HG03095 (cell line): ENCODE data around the gene KIF12.
"Not testable (repeated sequence)": the region's sequence is repeated elsewhere in the genome, so short reads cannot be mapped to it uniquely, and the experiment has no call there.

ENCODE experiments used
- ATAC-seq: cut with Tn5 transposase; IDR thresholded peaks from one replicate; pipeline ENCODE4 v1.9.1; 2021; ENCODE audit warnings: moderate library complexity; ENCODE audit not compliant: unreplicated experiment

Gene KIF12

DNA sequence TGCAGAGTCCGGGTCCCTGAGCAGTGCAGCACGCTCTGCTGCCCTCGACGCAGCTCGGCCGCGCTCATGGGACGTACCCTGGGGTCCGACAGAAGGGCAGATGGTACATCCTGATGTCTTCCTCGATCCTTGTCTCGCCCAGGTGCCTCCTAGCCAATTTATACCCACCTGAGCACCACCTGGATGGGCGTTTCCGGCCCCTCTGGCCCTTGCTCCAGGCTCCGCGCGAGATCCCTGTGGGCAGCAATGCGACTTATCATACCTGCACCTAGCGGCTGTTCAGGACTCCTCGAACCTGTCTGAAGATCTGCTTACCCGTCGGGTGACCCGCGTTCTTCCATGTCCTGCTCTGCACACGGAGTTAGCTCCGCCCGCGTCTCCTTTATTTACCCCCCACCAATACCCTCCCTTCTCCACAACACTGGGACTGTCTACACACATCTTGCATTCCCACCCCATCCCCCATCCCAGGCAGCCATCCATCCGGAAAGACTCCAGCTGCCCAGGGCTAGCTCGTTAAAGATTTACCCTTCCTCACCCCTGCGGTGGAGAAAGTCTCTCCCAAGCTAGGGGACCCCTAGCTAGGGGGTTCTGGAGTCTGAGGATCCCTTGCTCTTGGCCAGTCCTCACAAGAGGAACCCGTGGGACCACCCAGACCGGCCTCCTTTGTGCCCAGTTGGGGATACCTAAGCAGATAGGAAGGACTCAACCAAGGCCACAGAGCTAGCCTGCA is at the start of gene KIF12:
Gene KIF12 (minus strand): TSS at position 357 of the 733 bp plus-strand sequence. CDS start 16 bp downstream, at position 341.
- no peak for ATAC-seq

DNA sequence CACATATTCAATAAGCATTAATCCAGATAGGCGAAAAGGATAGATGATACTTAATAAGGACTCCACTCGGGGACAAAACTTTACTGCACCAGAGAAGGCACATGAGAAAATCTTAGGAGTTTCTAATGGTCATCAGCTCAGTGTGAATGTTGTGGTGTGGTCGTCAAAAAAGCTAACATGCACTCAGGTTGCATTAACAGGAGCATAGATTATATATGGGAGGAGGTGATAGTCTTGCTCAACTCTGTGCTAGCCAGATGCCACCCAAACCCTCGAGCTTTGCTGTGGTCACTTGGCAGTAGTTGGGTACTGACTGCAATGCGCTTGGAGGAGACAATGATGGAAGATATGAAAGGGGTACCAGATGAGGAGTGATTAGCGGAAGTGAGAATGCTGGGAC is 47.6 kb upstream of the KIF12 start:
- no peak for ATAC-seq

DNA sequence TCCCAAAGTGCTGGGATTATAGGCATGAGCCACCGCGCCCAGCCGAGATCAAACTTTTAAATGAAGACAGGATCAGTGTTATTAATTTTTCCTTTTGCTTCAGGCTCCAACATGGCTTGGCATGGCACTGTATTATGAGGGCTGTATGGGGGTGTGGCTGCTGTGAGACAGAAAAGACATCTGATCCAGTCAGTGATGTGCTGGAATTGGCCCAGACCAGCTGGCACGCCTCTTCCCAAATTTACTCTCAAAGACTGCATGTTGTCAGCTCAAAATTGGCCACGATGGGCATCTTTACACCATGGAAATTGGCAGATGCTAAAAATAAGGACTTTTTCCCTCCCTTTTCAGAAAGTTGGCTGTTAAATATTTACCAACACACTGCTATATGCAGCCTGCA is 44.1 kb upstream of the KIF12 start:
- no peak for ATAC-seq

GRCh38 chr9:114141553-114142402 is 42.7 kb upstream of the KIF12 start:
- no peak for ATAC-seq

- no peak for ATAC-seq
Observed at GRCh38 chr9:114140850-114141249, 41.8 kb upstream of the KIF12 start.

DNA sequence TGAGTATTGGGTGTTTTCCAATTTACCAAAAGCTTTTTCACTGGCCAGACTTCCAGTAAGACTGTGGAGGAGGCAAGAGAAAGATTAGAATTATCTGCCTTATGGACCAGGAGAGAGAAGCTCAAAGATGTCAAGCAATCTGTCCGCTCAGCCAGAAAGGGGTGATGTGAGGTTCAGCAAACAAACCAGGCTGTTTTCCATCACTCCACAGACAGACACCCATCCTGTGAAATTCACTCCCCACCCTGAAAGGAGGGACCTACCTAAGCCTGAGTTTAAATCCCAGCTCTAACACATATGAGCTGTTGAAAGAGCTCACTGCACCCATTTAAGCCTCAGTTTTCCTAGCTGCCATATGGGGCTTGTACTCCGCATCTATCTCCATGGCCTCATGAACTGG is 41.3 kb upstream of the KIF12 start:
- no peak for ATAC-seq

DNA sequence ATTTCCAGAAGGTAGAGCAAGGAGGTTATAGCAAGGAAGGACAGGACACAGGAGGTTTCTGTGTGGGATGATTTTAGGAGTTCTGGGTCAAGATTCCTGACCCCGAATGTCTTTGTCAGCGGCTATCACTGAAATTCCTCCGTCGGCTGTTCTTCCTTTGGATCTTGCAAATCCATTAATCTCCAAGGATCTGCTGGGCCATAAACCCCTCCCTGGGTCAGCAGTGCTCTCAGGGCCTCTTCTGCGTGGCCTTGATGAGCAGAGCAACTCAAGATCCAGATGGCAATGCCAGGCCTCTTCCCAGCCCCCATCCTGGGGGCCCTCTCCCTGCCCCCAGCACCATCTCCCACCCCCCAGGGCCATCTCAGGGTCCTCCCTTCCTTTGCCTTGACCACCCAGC is 40.0 kb upstream of the KIF12 start:
- ATAC-seq: no peak

- no peak for ATAC-seq
Observed at GRCh38 chr9:114138552-114138971, 39.5 kb upstream of the KIF12 start.

- no peak for ATAC-seq
Observed at GRCh38 chr9:114137831-114138230, 38.7 kb upstream of the KIF12 start.

- ATAC-seq: no peak
Observed at GRCh38 chr9:114134827-114135396, 35.8 kb upstream of the KIF12 start.

- no peak for ATAC-seq
Observed at GRCh38 chr9:114132550-114132918, 33.4 kb upstream of the KIF12 start.

GRCh38 chr9:114131808-114132549 is 32.9 kb upstream of the KIF12 start:
- ATAC-seq: no peak

DNA sequence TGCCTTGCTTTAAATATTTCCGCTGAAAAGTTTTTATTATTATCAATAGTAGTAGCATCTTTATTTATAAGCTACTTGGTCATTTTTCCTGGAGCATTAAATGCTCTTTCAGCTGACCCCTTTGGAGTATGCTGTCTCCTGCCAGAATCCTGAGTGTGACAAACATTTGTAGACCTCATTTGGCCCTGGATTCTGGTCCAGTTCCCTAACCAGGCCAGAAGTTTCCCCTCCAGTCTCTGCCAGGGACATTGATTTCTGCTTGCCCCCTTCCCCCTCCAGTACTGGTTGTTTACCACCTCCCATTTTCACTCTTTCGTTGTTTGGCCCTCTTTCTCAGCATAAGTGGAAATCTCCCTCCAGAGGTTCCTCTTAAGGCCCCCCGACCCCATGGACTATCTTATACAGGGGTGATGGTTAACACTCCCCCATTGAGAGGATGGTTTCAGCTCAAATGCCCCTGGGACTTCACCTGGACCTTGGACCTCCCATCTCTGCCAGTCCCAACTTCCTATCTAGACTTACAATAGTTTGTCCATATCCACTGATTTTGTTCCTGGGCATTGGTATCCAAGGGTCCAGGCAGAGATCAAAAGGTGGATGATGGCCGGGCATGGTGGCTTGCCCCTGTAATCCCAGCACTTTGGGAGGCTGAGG is 31.7 kb upstream of the KIF12 start:
- ATAC-seq: no peak

DNA sequence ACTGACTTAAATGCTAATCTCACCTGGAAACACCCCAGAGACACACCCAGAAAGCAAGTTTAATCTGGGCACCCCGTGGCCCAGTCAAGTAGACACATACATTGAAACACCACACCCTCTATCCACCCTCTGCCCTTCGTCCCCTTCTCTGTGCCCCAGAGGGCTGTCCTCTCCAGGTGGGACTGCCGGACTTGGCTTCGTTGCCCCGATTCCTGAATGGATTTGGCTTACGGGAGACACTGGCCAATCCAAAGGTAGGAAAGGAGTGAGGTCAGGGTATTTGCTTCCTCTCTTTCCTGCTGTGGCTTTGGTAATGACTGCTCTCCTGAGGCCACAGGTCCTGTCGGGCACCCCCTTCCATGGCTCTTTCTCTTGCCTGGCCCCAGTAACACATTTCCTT is 31.0 kb upstream of the KIF12 start:
- no peak for ATAC-seq

DNA sequence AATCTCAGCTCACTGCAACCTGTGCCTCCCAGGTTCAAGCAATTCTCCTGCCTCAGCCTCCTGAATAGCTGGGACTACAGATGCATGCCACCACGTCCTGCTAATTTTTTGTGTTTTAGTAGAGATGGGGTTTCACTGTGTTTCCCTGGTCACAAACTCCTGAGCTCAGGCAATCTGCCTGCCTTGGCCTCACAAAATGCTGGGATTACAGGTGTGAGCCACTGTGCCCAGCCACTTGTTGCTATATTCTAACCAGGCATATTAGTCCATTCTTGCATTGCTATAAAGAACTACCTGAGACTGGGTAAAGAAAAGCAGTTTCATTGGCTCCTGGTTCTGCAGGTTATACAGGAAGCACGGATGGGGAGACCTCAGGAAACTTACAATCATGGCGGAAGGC is 29.7 kb upstream of the KIF12 start:
- not testable (repeated sequence) for ATAC-seq

GRCh38 chr9:114126247-114127060 is 27.4 kb upstream of the KIF12 start:
- ATAC-seq: no peak

DNA sequence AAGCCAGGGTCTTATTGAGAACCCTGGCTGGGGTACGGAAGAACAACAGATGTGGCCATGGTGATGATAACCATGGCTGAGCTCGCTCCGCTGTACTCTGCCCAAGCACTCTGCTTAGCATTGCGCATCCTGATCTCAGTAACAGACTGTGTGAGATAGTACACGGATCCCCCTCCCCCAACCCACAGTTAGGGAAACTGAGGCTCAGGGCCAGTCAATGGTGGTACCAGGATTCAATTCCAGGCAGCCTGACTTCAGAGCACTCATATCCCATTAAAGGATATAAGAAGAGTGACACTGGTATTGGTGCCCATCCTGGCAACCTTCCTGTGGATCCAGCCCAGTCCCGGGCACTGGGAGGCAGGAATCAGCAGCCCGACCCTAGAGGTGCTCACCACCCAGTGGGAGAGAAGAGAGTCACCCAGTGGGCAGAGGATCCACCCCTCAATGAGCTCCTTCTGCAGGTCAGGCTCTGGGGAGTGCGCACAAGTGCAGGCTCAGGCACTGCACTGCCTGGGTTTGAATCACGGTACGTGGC is 26.5 kb upstream of the KIF12 start:
- ATAC-seq: no peak

DNA sequence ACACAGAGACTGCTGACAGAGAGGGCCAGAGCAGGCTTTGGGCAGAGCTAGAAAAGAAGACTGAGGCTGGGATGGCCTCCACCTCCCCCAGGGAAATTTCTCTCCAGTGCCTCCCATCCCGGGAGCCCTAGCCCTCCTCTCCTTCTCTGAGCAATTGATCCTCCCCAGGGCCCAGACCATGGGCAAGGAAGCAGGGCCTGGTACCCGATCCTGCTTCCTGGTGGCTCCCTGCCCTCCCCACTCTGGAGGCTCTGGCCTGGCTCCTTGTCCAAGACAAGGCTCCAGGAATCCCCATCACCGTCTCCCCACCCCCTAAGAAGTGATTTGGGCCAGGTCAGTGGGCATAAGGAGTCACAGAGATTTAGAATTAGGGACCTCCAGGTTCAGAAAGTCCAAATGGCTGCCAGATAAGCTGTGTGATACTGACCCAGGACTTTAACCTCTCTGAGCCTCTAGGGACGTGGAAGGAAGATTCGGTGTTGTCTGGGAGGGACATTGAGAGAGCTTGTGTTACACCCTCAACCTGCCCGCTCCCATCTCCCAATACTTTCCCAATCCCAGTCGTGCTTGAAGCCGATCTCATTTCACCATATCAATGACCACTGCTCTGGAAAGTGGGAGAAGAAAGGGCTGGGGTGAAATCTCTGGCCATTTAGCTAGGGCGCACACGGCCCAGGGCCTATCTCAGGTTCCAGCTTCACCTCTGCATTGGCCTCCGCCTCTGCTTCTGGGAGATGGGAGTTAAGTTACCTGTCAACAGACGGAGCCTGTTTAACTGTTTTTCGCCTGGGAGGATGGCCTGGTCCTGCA is 25.8 kb upstream of the KIF12 start:
- no peak for ATAC-seq

- ATAC-seq: no peak
Observed at GRCh38 chr9:114124138-114124537, 25.0 kb upstream of the KIF12 start.
